ENCODE results near the gene FTCD.
"Not testable (repeated sequence)": the region's sequence is repeated elsewhere in the genome, so short reads cannot be mapped to it uniquely, and the experiment has no call there.

FTCD gene

GRCh38 chr21:46155514-46156377, at the start of gene FTCD:
Gene FTCD (minus strand): TSS chr21:46155579. CDS start chr21:46155523, 56 bp downstream.
- DNase-seq = peak in 9 of 10 donors; percentile 1 to 75 (median 9)
- intact Hi-C loops (cut with DNase I) = no loop called here

GRCh38 chr21:46205166-46205565, 49.8 kb upstream of the FTCD start:
- intact Hi-C loops (cut with DNase I) = no loop called here
- DNase-seq = peak in 4 of 10 donors; percentile 9 to 76 (median 52)

- DNase-seq = peak in 5 of 10 donors; percentile 2 to 70 (median 41)
- intact Hi-C loops (cut with DNase I) = no loop called here
Measured at GRCh38 chr21:46203203-46203600, 47.8 kb upstream of the FTCD start.

GRCh38 chr21:46202592-46203202, 47.3 kb upstream of the FTCD start:
- intact Hi-C loops (cut with DNase I) = no loop called here
- peak in 5 of 10 donors; percentile 4 to 59 (median 44) for DNase-seq

GRCh38 chr21:46200877-46201803, 45.8 kb upstream of the FTCD start:
- DNase-seq; intact Hi-C loops (cut with DNase I): not testable (repeated sequence)

- DNase-seq = peak in 1 of 10 donors; percentile 41
- intact Hi-C loops (cut with DNase I) = no loop called here
Measured at GRCh38 chr21:46199436-46200373, 44.3 kb upstream of the FTCD start.

GRCh38 chr21:46196733-46197132, 41.4 kb upstream of the FTCD start:
- DNase-seq = peak in 4 of 10 donors; percentile 19 to 78 (median 39)
- intact Hi-C loops (cut with DNase I) = no loop called here

- peak in 4 of 10 donors; percentile 7 to 52 (median 36) for DNase-seq
- intact Hi-C loops (cut with DNase I) = no loop called here
Measured at GRCh38 chr21:46195595-46196195, 40.3 kb upstream of the FTCD start.

GRCh38 chr21:46194374-46195334, 39.3 kb upstream of the FTCD start:
- peak in 3 of 10 donors; percentile 8 to 75 (median 54) for DNase-seq
- intact Hi-C loops (cut with DNase I) = no loop called here

- peak in 1 of 10 donors; percentile 18 for DNase-seq
- intact Hi-C loops (cut with DNase I) = no loop called here
Measured at GRCh38 chr21:46193829-46194373, 38.5 kb upstream of the FTCD start.

- peak in 2 of 10 donors; percentile 50 to 66 for DNase-seq
- intact Hi-C loops (cut with DNase I) = no loop called here
Measured at GRCh38 chr21:46191686-46192575, 36.6 kb upstream of the FTCD start.

- peak in 2 of 10 donors; percentile 47 to 72 for DNase-seq
- intact Hi-C loops (cut with DNase I) = no loop called here
Measured at GRCh38 chr21:46191257-46191685, 35.9 kb upstream of the FTCD start.

GRCh38 chr21:46190491-46191131, 35.2 kb upstream of the FTCD start:
- peak in 2 of 10 donors; percentile 62 to 66 for DNase-seq
- intact Hi-C loops (cut with DNase I) = no loop called here

- intact Hi-C loops (cut with DNase I) = no loop called here
- DNase-seq = peak in 1 of 10 donors; percentile 33
Measured at GRCh38 chr21:46189959-46190490, 34.6 kb upstream of the FTCD start.

- peak in 2 of 10 donors; percentile 54 to 71 for DNase-seq
- intact Hi-C loops (cut with DNase I) = no loop called here
Measured at GRCh38 chr21:46189213-46189958, 34.0 kb upstream of the FTCD start.
